Neutrophil (primary cell): Measurements from ENCODE around the gene PZP.
"Not testable (repeated sequence)": the region's sequence is repeated elsewhere in the genome, so short reads cannot be mapped to it uniquely, and the experiment has no call there.

Experiments used
- H3K27ac ChIP-seq: fragments of 200-600 bp; sonication (generic); 2 replicates; pipeline ENCODE4 v1.5.1; 2016; ENCODE audit warnings: mild to moderate bottlenecking, moderate library complexity
- H3K27me3 ChIP-seq: fragments of 200-600 bp; sonication (generic); 2 replicates; pipeline ENCODE4 v1.6.0; 2016; ENCODE audit warnings: mild to moderate bottlenecking
- H3K36me3 ChIP-seq: fragments of 200-600 bp; sonication (generic); 2 replicates; pipeline ENCODE4 v1.5.1; 2017
- H3K4me1 ChIP-seq, 2 experiments: fragments of 200-600 bp in 1 of 2; sonication (generic) in 1 of 2; 1 replicate in 1 of 2; 2 replicates in 1 of 2; pipeline versions ENCODE4 v1.5.1 to v1.6.1; 2013 to 2016; ENCODE audit warnings: low read depth in 1 of 2, low read length in 1 of 2, mild to moderate bottlenecking in 1 of 2, moderate library complexity in 1 of 2; ENCODE audit not compliant: control insufficient read depth in 1 of 2, insufficient read depth in 1 of 2
- H3K4me3 ChIP-seq, 2 experiments: fragments of 200-600 bp in 1 of 2; sonication (generic) in 1 of 2; 1 replicate in 1 of 2; 2 replicates in 1 of 2; pipeline ENCODE4 v1.5.1; 2013 to 2016; ENCODE audit warnings: low read depth in 1 of 2, low read length in 1 of 2, mild to moderate bottlenecking in 1 of 2, moderate library complexity in 1 of 2
- H3K9me3 ChIP-seq: fragments of 200-600 bp; sonication (generic); 2 replicates; pipeline ENCODE4 v1.5.1; 2016
- TF ChIP-seq, protein P1 (sequence below): fragments of 200-600 bp; sonication (generic); IDR thresholded peaks from 2 replicates; pipeline ENCODE4 v1.5.1; 2016; ENCODE audit warnings: antibody characterized with exemption

Gene PZP

DNA sequence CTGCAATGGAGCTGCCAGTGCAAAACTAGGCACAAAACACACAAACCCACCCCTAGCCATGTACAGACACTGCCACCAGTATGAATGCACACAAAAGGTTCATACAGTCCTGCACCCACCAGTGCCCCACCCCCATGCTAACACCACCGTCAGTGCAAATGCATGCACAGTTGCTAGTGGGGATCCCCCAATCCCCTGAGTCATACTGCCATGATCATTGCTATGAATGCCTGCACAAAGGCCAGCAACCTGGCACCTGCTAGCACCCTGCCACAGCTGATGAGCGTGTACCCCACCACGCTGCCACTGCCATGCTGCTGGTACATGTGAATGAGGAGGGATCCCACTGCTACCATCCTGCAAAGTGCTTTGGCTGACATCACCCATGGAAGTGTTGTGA lies 23.9 kb downstream of the PZP start:
- no peaks in the 10 kb centered on the region for H3K4me1 ChIP-seq
- no peaks in the 10 kb centered on the region for H3K36me3 ChIP-seq
- no peaks in the 10 kb centered on the region for H3K27me3 ChIP-seq
- no peak overlapping the region for H3K27ac ChIP-seq
- H3K4me3 ChIP-seq = no peak overlapping the region
- TF ChIP-seq, protein P1, sequence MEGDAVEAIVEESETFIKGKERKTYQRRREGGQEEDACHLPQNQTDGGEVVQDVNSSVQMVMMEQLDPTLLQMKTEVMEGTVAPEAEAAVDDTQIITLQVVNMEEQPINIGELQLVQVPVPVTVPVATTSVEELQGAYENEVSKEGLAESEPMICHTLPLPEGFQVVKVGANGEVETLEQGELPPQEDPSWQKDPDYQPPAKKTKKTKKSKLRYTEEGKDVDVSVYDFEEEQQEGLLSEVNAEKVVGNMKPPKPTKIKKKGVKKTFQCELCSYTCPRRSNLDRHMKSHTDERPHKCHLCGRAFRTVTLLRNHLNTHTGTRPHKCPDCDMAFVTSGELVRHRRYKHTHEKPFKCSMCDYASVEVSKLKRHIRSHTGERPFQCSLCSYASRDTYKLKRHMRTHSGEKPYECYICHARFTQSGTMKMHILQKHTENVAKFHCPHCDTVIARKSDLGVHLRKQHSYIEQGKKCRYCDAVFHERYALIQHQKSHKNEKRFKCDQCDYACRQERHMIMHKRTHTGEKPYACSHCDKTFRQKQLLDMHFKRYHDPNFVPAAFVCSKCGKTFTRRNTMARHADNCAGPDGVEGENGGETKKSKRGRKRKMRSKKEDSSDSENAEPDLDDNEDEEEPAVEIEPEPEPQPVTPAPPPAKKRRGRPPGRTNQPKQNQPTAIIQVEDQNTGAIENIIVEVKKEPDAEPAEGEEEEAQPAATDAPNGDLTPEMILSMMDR = no peak
- no peaks in the 10 kb centered on the region for H3K9me3 ChIP-seq

DNA sequence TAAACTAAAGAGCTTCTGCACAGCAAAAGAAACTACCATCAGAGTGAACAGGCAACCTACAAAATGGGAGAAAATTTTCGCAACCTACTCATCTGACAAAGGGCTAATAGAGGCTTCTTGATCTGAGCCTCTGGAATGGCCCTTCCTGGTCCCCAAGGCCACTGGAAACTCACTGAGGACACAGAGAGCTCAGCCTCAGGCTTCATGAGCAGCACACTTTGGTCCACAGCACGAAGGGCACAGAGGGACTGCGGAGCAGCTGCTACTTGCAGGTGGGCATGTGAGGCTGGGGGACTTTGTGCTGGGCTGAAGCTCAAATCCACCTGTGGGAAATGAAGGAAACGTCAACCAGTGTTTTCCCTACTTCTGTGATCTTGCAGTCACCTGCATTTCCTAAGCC lies 27.4 kb downstream of the PZP start:
- H3K27ac ChIP-seq = no peak overlapping the region
- H3K9me3 ChIP-seq = no peaks in the 10 kb centered on the region
- H3K4me1 ChIP-seq = no peaks in the 10 kb centered on the region
- no peaks in the 10 kb centered on the region for H3K36me3 ChIP-seq
- H3K27me3 ChIP-seq = no peaks in the 10 kb centered on the region
- TF ChIP-seq, protein P1 = no peak
- H3K4me3 ChIP-seq = no peak overlapping the region

DNA sequence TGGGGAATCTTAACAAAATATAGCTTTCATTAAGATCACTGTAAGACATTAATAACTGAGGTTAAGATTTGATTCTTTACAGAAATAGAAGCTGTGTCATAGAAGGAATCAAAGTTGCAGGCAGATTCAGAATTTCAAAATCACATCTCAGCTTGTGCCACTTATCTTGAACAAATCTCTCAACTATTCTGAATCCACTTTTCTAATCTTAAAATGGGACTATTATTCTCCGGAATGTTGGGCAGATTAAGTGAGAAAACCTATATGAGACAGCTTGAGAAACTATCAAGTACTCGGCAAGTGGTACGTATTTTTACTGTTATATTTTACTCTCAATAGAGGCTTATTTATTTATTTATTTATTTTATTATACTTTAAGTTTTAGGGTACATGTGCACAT lies 28.4 kb downstream of the PZP start:
- TF ChIP-seq, protein P1 = no peak
- no peaks in the 10 kb centered on the region for H3K36me3 ChIP-seq
- no peaks in the 10 kb centered on the region for H3K9me3 ChIP-seq
- H3K4me3 ChIP-seq = no peak overlapping the region
- no peaks in the 10 kb centered on the region for H3K4me1 ChIP-seq
- no peaks in the 10 kb centered on the region for H3K27me3 ChIP-seq
- no peak overlapping the region for H3K27ac ChIP-seq

DNA sequence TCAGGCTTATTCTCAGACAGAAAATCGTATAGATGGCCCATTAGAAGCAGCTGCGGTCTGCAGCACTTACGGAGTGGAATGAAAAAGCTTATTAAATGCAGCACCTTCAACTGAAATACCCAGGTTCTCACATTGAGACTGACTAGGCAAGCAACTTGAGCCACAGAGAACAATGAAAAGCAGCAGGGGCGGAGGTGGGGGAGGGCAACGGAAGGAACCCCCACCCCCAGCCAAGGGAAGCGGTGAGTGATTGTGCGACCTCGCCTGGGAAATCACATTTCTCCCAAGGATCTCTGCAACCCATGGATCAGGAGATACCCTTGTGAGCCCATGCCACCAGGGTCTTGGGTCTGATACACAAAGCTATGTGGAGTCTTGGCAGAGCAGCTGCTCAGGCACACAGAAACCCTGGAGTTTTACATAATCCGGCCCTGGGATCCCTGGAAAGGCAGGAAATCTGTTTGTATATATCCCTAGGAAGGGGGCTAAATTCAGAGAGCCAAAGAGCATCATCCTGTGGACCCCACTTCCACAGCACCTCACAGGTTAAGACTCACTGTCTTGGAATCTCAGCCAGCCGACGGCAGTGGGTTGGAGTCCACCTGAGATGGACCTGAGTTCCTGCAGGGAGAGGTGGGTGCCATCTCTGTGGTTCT lies 38.1 kb downstream of the PZP start:
- TF ChIP-seq, protein P1 = no peak
- H3K4me1 ChIP-seq = no peaks in the 10 kb centered on the region
- H3K4me3 ChIP-seq = no peak overlapping the region
- no peaks in the 10 kb centered on the region for H3K9me3 ChIP-seq
- H3K27me3 ChIP-seq = no peaks in the 10 kb centered on the region
- H3K27ac ChIP-seq = no peak overlapping the region
- H3K36me3 ChIP-seq = no peaks in the 10 kb centered on the region

DNA sequence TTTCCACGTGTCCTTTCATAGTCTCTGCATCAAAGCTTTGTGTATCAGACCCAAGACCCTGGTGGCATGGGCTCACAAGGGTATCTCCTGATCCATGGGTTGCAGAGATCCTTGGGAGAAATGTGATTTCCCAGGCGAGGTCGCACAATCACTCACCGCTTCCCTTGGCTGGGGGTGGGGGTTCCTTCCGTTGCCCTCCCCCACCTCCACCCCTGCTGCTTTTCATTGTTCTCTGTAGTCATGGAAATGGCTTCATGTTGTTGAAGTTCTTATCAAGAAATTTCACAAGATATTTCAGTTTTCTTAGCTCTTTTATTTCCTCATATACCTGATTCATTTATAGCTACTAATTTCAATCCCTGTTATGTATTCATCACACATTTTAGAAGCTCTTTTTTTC lies 40.9 kb downstream of the PZP start:
- not testable (repeated sequence) for H3K36me3 ChIP-seq, H3K9me3 ChIP-seq, H3K4me3 ChIP-seq, H3K27ac ChIP-seq, H3K4me1 ChIP-seq, H3K27me3 ChIP-seq

DNA sequence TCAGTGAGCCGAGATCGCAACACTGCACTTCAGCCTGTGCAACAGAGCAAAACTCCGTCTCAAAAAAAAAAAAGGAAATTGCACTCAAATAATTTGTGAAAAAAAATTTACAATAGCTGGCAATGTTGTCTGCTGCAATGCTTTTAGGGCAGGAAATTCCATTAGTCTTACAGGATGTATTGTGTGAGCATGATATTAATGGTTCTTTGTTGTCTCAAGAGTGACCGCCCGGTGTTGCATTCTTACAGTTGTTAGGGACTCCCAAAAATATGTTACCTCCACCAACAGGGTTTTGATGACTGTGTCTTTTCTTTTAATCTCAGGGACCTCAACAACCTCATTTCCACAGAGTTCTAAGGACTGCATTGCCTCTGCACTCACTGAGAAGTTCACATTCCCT lies 44.8 kb downstream of the PZP start:
- Histone ChIP-seq H3K36me3 (no peaks in the 10 kb centered on the region), H3K9me3 (no peaks in the 10 kb centered on the region), H3K4me3 (no peak overlapping the region), H3K4me1 (no peaks in the 10 kb centered on the region), H3K27ac (no peak overlapping the region), H3K27me3 (no peaks in the 10 kb centered on the region)
- TF ChIP-seq, protein P1 = no peak
